PFSK-1 (cell line): ENCODE data around the gene SH3TC1.

ENCODE experiments used
- FOXP2 ChIP-seq: optimal IDR thresholded peaks from 2 replicates; pipeline ENCODE3; 2011; ENCODE audit warnings: borderline replicate concordance, control low read depth, inconsistent platforms; ENCODE audit not compliant: insufficient read depth; ENCODE audit errors: extremely low read length, extremely low read depth
- POLR2AphosphoS5 ChIP-seq: IDR thresholded peaks from 2 replicates; pipeline ENCODE4 v1.6.1; 2012; ENCODE audit warnings: low read depth, mild to moderate bottlenecking, control low read depth, low read length, moderate library complexity
- REST ChIP-seq, 2 experiments: IDR thresholded peaks; 2 replicates each; pipeline versions ENCODE4 v1.6.1 to v1.8.0; 2011 to 2012; ENCODE audit warnings: low read depth in 2 of 2, low read length in 2 of 2, control low read depth in 1 of 2, inconsistent platforms in 1 of 2, mild to moderate bottlenecking in 1 of 2, moderate library complexity in 1 of 2; ENCODE audit not compliant: insufficient read depth in 1 of 2
- SIN3A ChIP-seq: IDR thresholded peaks from 2 replicates; pipeline ENCODE4 v1.6.1; 2012; ENCODE audit warnings: mild to moderate bottlenecking, low read length, moderate library complexity, borderline replicate concordance; ENCODE audit not compliant: insufficient read depth
- TAF1 ChIP-seq: IDR thresholded peaks from 2 replicates; pipeline ENCODE4 v1.6.1; 2012; ENCODE audit warnings: low read length, control low read depth, borderline replicate concordance; ENCODE audit not compliant: insufficient read depth

Gene SH3TC1

DNA sequence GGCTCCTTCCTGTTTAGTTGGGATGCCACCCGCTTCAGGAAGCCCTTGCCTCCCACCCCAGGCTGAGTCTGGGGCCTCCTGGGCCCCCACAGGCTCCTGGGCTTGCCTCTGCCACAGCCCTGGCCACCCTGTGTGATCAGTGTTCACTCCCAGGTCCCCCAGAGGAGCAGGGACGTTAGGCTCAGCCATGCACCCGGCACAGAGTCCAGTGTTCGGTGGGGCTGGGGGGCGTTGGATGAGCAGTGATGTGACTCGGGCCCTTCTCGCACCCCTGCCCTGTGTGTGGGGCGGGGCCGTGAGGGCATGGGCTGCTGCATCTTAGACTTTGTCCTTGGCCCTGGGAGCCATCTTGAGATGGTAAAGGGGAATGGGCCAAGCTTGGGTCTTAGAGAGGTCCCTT lies 40.6 kb downstream of the SH3TC1 start:
- TF ChIP-seq POLR2AphosphoS5: no peak
- no peak for TF ChIP-seq FOXP2
- TF ChIP-seq SIN3A: no peak
- no peak for TF ChIP-seq TAF1
- no peak for TF ChIP-seq REST (IDR thresholded peaks at IDR 0.05; ENCODE audit: insufficient read depth in 1 of 2, low read depth in 2 of 2, low read length in 2 of 2)

GRCh38 chr4:8240211-8241041 lies 41.3 kb downstream of the SH3TC1 start:
- TF ChIP-seq SIN3A: no peak
- no peak for TF ChIP-seq REST (IDR thresholded peaks at IDR 0.05; ENCODE audit: insufficient read depth in 1 of 2, low read depth in 2 of 2, low read length in 2 of 2)
- TF ChIP-seq POLR2AphosphoS5: no peak
- no peak for TF ChIP-seq TAF1
- no peak for TF ChIP-seq FOXP2

DNA sequence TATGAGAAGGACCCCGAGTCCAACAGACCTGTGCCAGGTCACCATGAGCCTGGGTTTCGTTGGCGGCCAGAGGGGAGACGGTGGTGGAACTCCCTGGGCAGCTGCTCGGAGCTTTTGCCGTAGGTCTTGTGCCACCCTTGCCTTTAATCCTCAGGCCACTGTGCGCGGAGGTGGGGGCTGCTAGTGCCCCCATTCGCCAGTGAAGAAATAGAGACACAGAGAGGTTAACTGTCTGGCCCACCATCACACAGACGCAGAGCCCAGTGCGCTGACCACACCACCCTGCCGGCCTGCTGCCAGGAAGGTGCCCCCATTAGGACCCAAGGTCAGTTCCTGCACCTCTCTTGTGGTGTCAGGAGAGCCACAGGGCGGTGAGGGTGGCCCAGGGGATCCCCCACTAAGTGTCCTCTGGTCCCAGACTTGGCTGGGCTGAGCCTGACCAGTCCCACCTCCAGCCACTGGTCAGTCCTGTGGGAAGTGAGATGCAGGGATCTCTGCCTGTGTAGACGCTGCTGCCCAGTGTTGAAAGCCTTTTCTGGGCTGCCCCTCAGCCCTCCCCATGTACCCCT lies 42.2 kb downstream of the SH3TC1 start:
- TF ChIP-seq SIN3A: no peak
- TF ChIP-seq REST (IDR thresholded peaks at IDR 0.05; ENCODE audit: insufficient read depth in 1 of 2, low read depth in 2 of 2, low read length in 2 of 2): no peak
- no peak for TF ChIP-seq FOXP2
- TF ChIP-seq POLR2AphosphoS5: no peak
- TF ChIP-seq TAF1: no peak

DNA sequence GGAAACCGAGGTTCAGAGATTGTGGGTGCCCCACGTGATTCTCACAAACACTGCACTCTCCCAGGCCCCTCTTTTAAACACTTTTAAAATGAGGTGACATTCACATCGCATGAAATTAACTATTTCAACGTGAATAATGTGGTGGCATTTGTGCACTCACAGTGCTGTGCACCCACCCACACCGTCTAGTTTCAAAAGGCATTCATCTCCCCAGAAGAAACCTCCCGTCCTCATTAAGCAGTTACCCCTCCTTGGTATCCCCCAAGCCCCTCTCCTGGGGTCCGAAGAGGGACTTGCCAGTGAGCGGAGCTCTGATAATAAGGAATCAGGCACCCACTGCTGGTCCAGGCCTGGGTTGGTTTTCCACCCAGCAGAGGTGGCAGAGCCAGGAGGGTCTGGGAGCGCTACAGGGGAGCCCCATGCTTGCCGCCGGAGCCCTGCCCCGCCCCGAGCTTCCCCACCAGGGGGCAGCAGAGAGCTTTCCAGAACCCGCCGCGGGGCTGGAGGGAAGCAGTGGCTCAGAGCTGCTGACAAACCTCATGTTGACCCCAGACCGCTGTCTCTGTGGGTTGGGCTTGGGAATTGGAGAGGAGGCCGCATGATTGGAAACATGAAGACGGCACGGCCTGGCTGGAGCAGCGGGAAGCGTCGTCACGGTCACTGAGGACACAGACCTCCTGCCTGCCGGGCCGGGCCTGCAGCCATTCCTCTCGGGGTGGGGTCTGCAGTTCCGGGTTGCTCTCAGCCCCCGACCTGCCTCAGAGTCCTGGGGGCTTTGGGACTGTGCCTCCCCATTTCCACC lies 43.0 kb downstream of the SH3TC1 start:
- TF ChIP-seq REST (IDR thresholded peaks at IDR 0.05; ENCODE audit: insufficient read depth in 1 of 2, low read depth in 2 of 2, low read length in 2 of 2): no peak
- no peak for TF ChIP-seq SIN3A
- TF ChIP-seq TAF1: no peak
- no peak for TF ChIP-seq POLR2AphosphoS5
- TF ChIP-seq FOXP2: no peak
